Thoracic aorta (tissue), 2 donors: Measurements from ENCODE around the gene SIGLECL1. TPM values are rescaled to one million over a fixed set of nuclear protein-coding genes. Genes with fewer than 3 reads are reported as not detected.

Experiments used
- ATAC-seq: fragments of 150-250 bp; one replicate; pipeline ENCODE4 v1.8.0; 2017; ENCODE audit warnings: low read depth; ENCODE audit not compliant: insufficient number of reproducible peaks, low FRiP score
- DNase-seq: peaks from one replicate; pipeline ENCODE4 v3.0.0-alpha.2; 2020; ENCODE audit warnings: low spot score
- H3K27ac ChIP-seq, 2 donors: fragments of 200-600 bp; sonication (generic); 1 replicate in 1 of 2; 2 replicates in 1 of 2; pipeline ENCODE4 v1.5.1; 2016; ENCODE audit warnings: mild to moderate bottlenecking in 2 of 2, moderate library complexity in 2 of 2
- H3K27me3 ChIP-seq: fragments of 200-600 bp; sonication (generic); replicated peaks from 2 replicates; pipeline ENCODE4 v1.6.0; 2016; ENCODE audit warnings: mild to moderate bottlenecking; ENCODE audit not compliant: insufficient read depth
- H3K36me3 ChIP-seq: fragments of 200-600 bp; sonication (generic); one replicate; pipeline ENCODE4 v1.5.1; 2016
- H3K4me1 ChIP-seq, 2 donors: fragments of 200-600 bp; sonication (generic); 1 replicate in 1 of 2; 2 replicates in 1 of 2; pipeline versions ENCODE4 v1.5.1 to v1.6.0; 2016; ENCODE audit warnings: low read depth in 2 of 2, mild to moderate bottlenecking in 1 of 2; ENCODE audit not compliant: control insufficient read depth in 1 of 2
- H3K4me3 ChIP-seq: fragments of 200-600 bp; sonication (generic); 2 replicates; pipeline ENCODE4 v1.5.1; 2016; ENCODE audit warnings: mild to moderate bottlenecking
- H3K9me3 ChIP-seq: fragments of 200-600 bp; sonication (generic); 2 replicates; pipeline ENCODE4 v1.5.1; 2016
- total RNA-seq, 2 donors: library from RNA; depleted of rRNA; stranded (reverse); fragments of >200 nt; gene quantifications; one replicate each; pipeline versions ENCODE4 v1.1.0 to v1.2.3, GENCODE V29; 2016
- TF ChIP-seq, protein P1 (sequence below): fragments of 200-600 bp; sonication (generic); IDR thresholded peaks from one replicate; pipeline ENCODE4 v1.5.1; 2019; ENCODE audit warnings: antibody characterized with exemption

Gene SIGLECL1
- total RNA-seq, 2 donors from 2014 or later, result not detected

DNA sequence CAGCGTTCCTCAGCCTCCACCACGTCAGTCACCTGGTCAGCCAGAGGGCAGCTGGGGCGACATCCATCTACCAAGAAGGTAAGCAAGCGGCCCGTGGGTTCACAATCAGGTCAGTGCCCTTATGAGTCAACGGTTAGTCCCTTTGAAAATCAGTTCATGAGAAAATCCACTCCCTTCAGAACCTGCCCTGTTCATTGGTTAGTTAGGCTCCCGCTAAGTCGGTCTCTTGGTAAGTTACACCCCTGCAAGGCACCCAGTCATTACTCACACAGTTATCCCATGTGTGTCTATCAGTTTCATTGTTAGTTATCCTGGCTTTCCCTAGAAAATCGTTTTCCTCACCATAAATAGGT is 564 bp downstream of the SIGLECL1 start:
- TF ChIP-seq, protein P1, sequence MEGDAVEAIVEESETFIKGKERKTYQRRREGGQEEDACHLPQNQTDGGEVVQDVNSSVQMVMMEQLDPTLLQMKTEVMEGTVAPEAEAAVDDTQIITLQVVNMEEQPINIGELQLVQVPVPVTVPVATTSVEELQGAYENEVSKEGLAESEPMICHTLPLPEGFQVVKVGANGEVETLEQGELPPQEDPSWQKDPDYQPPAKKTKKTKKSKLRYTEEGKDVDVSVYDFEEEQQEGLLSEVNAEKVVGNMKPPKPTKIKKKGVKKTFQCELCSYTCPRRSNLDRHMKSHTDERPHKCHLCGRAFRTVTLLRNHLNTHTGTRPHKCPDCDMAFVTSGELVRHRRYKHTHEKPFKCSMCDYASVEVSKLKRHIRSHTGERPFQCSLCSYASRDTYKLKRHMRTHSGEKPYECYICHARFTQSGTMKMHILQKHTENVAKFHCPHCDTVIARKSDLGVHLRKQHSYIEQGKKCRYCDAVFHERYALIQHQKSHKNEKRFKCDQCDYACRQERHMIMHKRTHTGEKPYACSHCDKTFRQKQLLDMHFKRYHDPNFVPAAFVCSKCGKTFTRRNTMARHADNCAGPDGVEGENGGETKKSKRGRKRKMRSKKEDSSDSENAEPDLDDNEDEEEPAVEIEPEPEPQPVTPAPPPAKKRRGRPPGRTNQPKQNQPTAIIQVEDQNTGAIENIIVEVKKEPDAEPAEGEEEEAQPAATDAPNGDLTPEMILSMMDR, result no peak
- Histone ChIP-seq H3K36me3 (no peaks in the 10 kb centered on the region), H3K4me1 (no peaks in the 10 kb centered on the region), H3K27me3 (no peaks in the 10 kb centered on the region), H3K27ac (no peak overlapping the region), H3K9me3 (no peaks in the 10 kb centered on the region), H3K4me3 (no peak overlapping the region)
- ATAC-seq (no peak), DNase-seq (no peak)

DNA sequence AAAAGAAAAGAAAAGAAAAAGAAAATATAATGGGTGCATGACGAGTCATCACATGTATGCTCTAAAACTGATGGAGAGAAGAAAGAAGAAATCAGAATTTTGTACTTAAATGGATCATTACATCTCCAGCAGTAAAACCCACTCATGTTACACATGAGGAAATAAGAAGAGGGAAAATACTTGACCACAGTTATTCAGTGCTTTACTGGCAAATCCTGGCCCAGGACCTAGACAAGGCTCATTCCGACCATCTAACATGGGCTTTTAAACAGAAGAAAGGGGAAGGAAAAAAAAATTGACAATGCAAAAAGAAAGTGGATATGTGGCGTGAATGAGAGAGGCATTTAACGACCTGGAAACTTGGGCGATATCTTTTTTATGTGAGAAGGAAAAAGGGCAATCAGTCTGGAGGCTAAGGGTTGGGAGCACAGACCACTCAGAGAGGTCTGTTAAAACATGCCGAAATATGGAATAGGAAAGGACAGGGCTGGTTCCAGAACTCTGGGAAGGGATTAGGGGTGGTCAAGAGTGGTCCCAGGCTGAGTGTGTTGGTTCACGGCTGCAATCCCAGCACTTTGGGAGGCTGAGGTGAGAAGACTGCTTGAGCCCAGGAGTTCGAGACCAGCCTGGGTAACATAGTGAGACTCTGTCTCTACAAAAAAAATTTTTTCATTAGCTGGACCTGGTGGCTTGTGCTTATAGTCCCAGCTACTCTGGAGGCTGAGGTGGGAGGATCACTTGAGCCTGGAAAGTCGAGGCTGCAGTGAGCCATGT is 1.6 kb downstream of the SIGLECL1 start:
- Histone ChIP-seq H3K4me3 (no peak overlapping the region), H3K27me3 (no peaks in the 10 kb centered on the region), H3K4me1 (no peaks in the 10 kb centered on the region), H3K36me3 (no peaks in the 10 kb centered on the region), H3K9me3 (no peaks in the 10 kb centered on the region), H3K27ac (no peak overlapping the region)
- DNase-seq, result no peak
- no peak for ATAC-seq
- TF ChIP-seq, protein P1, result no peak

DNA sequence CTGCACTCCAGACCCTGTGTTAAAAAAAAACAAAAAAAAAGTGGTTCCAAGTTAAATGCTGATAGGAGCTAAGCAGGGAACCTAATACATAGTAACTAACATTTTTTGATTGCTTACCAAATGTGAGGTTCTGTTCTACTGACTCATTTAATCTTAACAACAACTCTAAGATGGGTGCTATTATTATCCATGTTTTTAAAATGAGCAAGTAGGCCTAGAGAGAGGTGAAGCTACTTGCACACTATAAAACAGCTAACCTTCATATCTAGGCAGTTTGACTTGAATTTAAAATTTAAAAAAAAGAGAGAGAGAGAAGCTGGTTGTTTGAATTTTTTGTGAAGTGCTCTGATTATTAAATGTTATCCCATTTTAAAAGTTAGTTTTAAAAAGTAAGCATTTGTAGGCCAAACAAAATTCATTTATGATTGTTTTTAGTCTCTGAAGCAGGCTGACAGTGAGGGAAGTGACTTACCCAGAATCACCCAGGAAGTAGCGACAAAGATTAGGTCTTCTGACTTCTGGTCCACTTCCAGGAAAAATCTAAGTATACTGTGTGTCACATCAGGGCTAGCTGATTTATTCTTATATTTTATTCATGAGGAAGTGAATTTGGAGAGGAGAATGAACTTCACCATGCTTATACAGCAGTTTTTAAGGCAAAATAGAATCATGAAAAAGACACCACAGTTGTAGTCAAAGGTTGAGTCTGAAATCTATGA is 2.4 kb downstream of the SIGLECL1 start:
- Histone ChIP-seq H3K4me3 (no peak overlapping the region), H3K9me3 (no peaks in the 10 kb centered on the region), H3K27me3 (no peaks in the 10 kb centered on the region), H3K36me3 (no peaks in the 10 kb centered on the region), H3K4me1 (no peaks in the 10 kb centered on the region), H3K27ac (no peak overlapping the region)
- no peak for DNase-seq
- no peak for ATAC-seq
- TF ChIP-seq, protein P1, result no peak

DNA sequence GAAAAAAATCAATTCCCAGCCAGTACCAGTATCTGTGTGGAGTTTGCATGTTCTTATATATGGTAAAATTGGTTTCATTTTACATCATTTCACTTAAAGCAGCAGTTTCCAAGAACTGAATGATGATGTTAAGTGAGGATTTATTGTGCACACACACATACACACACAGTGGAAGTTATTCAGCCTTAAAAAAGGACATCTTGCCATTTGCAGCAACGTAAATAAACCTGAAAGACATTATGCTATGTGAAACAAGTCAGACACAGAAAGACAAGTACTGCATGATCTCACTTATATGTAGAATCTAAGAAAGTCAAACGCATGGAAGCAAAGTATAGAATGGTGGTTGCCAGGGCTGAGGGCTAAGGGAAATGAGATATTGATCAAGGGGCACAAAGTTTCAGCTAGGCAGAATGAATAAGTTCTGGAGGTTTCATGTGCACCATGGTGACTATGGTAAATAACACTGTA is 5.3 kb downstream of the SIGLECL1 start:
- Histone ChIP-seq H3K27me3 (no peaks in the 10 kb centered on the region), H3K9me3 (no peaks in the 10 kb centered on the region), H3K4me1 (no peaks in the 10 kb centered on the region), H3K27ac (no peak overlapping the region), H3K4me3 (no peak overlapping the region), H3K36me3 (no peaks in the 10 kb centered on the region)
- TF ChIP-seq, protein P1, result no peak
- ATAC-seq, result no peak
- no peak for DNase-seq

DNA sequence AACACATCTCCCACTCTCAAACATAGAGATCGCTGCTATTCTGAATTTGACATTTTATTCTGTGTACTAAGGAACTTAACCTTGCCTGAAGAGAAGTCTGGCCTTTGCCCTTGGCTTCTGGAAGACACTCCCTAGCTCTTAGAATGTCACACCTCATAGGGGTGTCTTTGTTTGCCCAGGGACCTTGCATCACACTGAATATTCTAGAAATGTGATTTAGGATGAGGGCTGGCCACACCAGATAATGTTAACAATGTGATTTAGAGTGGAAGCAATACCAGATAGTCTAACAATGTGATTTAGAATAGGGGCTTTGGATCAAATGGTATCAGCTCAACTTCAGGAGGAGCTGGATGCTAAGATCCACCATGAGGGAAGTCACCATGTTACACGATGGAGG is 6.6 kb downstream of the SIGLECL1 start:
- TF ChIP-seq, protein P1, result no peak
- Histone ChIP-seq H3K4me3 (no peak overlapping the region), H3K9me3 (no peaks in the 10 kb centered on the region), H3K36me3 (no peaks in the 10 kb centered on the region), H3K27me3 (no peaks in the 10 kb centered on the region), H3K4me1 (no peaks in the 10 kb centered on the region), H3K27ac (no peak overlapping the region)
- DNase-seq, result no peak
- ATAC-seq, result no peak
